Neural crest cell (in vitro differentiated cells): ENCODE data around the gene CTSH. TPM values are rescaled to one million over a fixed set of nuclear protein-coding genes. Genes with fewer than 3 reads are reported as not detected.
"Not testable (repeated sequence)": the region's sequence is repeated elsewhere in the genome, so short reads cannot be mapped to it uniquely, and the experiment has no call there.

Experiments used
- DNase-seq: peaks from one replicate; pipeline ENCODE4 v3.0.0; 2021; ENCODE audit warnings: low read depth, mixed read lengths, low spot score
- H3K27ac Mint-ChIP-seq: one replicate; pipeline ENCODE4 v1.8.0; 2021; ENCODE audit warnings: mild to moderate bottlenecking, mixed read lengths; ENCODE audit not compliant: unreplicated experiment
- H3K27me3 Mint-ChIP-seq: 2 replicates; pipeline ENCODE4 v1.8.0; 2021; ENCODE audit warnings: low read depth, mild to moderate bottlenecking, mixed read lengths
- H3K36me3 Mint-ChIP-seq: 2 replicates; pipeline ENCODE4 v1.8.0; 2021; ENCODE audit warnings: low read depth, mild to moderate bottlenecking, mixed read lengths
- H3K4me1 Mint-ChIP-seq: 2 replicates; pipeline ENCODE4 v1.8.0; 2021; ENCODE audit warnings: mixed read lengths
- H3K4me3 Mint-ChIP-seq: one replicate; pipeline ENCODE4 v1.8.0; 2021; ENCODE audit warnings: mild to moderate bottlenecking, mixed read lengths
- H3K9me3 Mint-ChIP-seq: 2 replicates; pipeline ENCODE4 v1.8.0; 2021; ENCODE audit warnings: mixed read lengths
- CTCF ChIP-seq: fragments of 200-600 bp; sonication (generic); conservative IDR thresholded peaks from 2 replicates; pipeline ENCODE4 v1.5.0; 2021; ENCODE audit warnings: antibody characterized with exemption, mild to moderate bottlenecking
- total RNA-seq: library from RNA; stranded (reverse); gene quantifications from 2 replicates; pipeline ENCODE4 v1.2.1, GENCODE V29; 2021

Gene CTSH
- total RNA-seq, 1 donor from 2014 or later, result 7.3 TPM

- no peaks in the 10 kb centered on the region for H3K27me3 Mint-ChIP-seq
- H3K27ac Mint-ChIP-seq, result no peak overlapping the region
- peaks cover 3% of the 10 kb centered on the region for H3K36me3 Mint-ChIP-seq
- no peak overlapping the region for H3K4me3 Mint-ChIP-seq
- DNase-seq, result no peak
- no peak for TF ChIP-seq CTCF
- H3K9me3 Mint-ChIP-seq, result no peaks in the 10 kb centered on the region
- peaks cover 43% of the 10 kb centered on the region for H3K4me1 Mint-ChIP-seq
Measured at GRCh38 chr15:78880813-78881212, 64.0 kb downstream of the CTSH start.

- no peaks in the 10 kb centered on the region for H3K9me3 Mint-ChIP-seq
- peaks cover 3% of the 10 kb centered on the region for H3K36me3 Mint-ChIP-seq
- no peak for TF ChIP-seq CTCF
- H3K27me3 Mint-ChIP-seq, result no peaks in the 10 kb centered on the region
- no peak overlapping the region for H3K27ac Mint-ChIP-seq
- H3K4me3 Mint-ChIP-seq, result peak overlapping the region; percentile 68
- DNase-seq, result no peak
- peaks cover 47% of the 10 kb centered on the region for H3K4me1 Mint-ChIP-seq
Measured at GRCh38 chr15:78880242-78880533, 64.7 kb downstream of the CTSH start.

GRCh38 chr15:78879517-78880241 is 65.2 kb downstream of the CTSH start:
- Mint-ChIP-seq H3K27ac (no peak overlapping the region), H3K4me3 (peak overlapping the region; percentile 68), H3K9me3 (no peaks in the 10 kb centered on the region), H3K27me3 (no peaks in the 10 kb centered on the region), H3K36me3 (peaks cover 3% of the 10 kb centered on the region), H3K4me1 (peaks cover 50% of the 10 kb centered on the region)
- no peak for TF ChIP-seq CTCF
- DNase-seq, result no peak

DNA sequence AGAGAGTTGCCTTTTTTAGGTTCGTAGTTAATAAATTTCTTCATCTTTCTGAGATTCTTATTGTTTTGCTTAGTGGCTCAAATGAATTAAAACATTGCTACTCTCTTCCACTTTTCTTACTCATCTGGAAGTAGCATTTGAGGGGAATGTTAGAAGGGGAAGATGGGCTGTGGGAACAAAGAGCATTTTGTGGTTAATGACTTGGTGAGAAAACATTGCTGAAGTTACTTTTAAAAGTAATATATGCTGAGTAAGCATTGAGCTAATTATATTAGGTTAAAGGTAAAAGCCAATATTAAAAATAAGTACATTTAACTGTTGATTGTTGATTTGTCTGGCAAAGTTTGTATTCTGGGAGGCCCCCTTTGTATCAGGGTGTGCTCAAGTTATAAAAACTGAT is 66.5 kb downstream of the CTSH start:
- peak overlapping the region; percentile 64 for H3K4me3 Mint-ChIP-seq
- H3K27ac Mint-ChIP-seq, result no peak overlapping the region
- no peaks in the 10 kb centered on the region for H3K9me3 Mint-ChIP-seq
- peaks cover 57% of the 10 kb centered on the region for H3K4me1 Mint-ChIP-seq
- TF ChIP-seq CTCF, result no peak
- peaks cover 3% of the 10 kb centered on the region for H3K36me3 Mint-ChIP-seq
- no peaks in the 10 kb centered on the region for H3K27me3 Mint-ChIP-seq
- DNase-seq, result no peak

GRCh38 chr15:78876954-78877353 is 67.9 kb downstream of the CTSH start:
- H3K27me3 Mint-ChIP-seq, H3K27ac Mint-ChIP-seq, DNase-seq, H3K36me3 Mint-ChIP-seq, H3K9me3 Mint-ChIP-seq: not testable (repeated sequence)
- Mint-ChIP-seq H3K4me1 (peaks cover 63% of the 10 kb centered on the region), H3K4me3 (peak overlapping the region; percentile 64)

GRCh38 chr15:78875107-78875914 is 69.5 kb downstream of the CTSH start:
- peaks cover 4% of the 10 kb centered on the region for H3K36me3 Mint-ChIP-seq
- DNase-seq, result no peak
- peaks cover 7% of the 10 kb centered on the region for H3K27me3 Mint-ChIP-seq
- no peak for TF ChIP-seq CTCF
- H3K4me3 Mint-ChIP-seq, result peak overlapping the region; percentile 100
- peak overlapping the region; percentile 100 for H3K27ac Mint-ChIP-seq
- peaks cover 70% of the 10 kb centered on the region for H3K4me1 Mint-ChIP-seq
- no peaks in the 10 kb centered on the region for H3K9me3 Mint-ChIP-seq
